Hepatocyte (in vitro differentiated cells): ENCODE results near the gene FAM169A.

Experiments used
- EZH2 ChIP-seq: fragments of 200-600 bp; sonication (generic); IDR thresholded peaks from 2 replicates; pipeline ENCODE4 v1.6.1; 2016; ENCODE audit warnings: antibody characterized with exemption, mild to moderate bottlenecking, borderline replicate concordance
- EZH2phosphoT487 ChIP-seq: fragments of 200-600 bp; sonication (generic); IDR thresholded peaks from one replicate; pipeline ENCODE4 v1.6.1; 2018; ENCODE audit warnings: antibody characterized with exemption, mild to moderate bottlenecking, low read depth, moderate library complexity; ENCODE audit not compliant: unreplicated experiment, severe bottlenecking
- TF ChIP-seq, protein P1 (sequence below): fragments of 200-600 bp; sonication (generic); IDR thresholded peaks from 2 replicates; pipeline ENCODE4 v1.5.1; 2016; ENCODE audit warnings: antibody characterized with exemption, mild to moderate bottlenecking; ENCODE audit not compliant: poor library complexity

DNA sequence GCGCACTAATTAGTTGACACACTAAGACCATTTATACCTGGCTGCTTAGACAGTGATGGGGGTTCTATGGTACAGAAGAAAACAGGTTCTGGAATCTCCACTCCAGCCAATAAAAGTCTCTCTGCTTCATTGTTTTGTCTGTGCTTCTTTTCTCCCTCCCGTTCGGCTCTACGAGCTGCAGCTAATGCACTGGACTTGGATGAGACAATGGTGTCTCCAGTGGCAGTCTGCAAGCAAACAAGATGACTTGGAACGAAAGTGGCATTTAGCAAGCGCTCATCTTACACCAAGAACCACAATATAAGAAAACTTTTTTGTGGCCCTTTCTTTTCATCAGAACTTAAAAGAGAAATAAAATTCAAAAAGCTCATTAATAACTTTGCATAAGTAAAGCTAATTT lies 129.4 kb downstream of the FAM169A start:
- TF ChIP-seq, protein P1, sequence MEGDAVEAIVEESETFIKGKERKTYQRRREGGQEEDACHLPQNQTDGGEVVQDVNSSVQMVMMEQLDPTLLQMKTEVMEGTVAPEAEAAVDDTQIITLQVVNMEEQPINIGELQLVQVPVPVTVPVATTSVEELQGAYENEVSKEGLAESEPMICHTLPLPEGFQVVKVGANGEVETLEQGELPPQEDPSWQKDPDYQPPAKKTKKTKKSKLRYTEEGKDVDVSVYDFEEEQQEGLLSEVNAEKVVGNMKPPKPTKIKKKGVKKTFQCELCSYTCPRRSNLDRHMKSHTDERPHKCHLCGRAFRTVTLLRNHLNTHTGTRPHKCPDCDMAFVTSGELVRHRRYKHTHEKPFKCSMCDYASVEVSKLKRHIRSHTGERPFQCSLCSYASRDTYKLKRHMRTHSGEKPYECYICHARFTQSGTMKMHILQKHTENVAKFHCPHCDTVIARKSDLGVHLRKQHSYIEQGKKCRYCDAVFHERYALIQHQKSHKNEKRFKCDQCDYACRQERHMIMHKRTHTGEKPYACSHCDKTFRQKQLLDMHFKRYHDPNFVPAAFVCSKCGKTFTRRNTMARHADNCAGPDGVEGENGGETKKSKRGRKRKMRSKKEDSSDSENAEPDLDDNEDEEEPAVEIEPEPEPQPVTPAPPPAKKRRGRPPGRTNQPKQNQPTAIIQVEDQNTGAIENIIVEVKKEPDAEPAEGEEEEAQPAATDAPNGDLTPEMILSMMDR = no peak
- TF ChIP-seq EZH2 = no peak
- TF ChIP-seq EZH2phosphoT487 = no peak
